HepG2 (cell line): ENCODE measurements around the gene CYSLTR1. TPM values are rescaled to one million over a fixed set of nuclear protein-coding genes. Genes with fewer than 3 reads are reported as not detected.

Experiments
- ETV6 ChIP-seq: sonication (generic); formaldehyde crosslinking; conservative IDR thresholded peaks from 2 replicates; pipeline ENCODE4 v1.4.0; 2020; ENCODE audit warnings: missing genetic modification reagents
- FOSL2 ChIP-seq: sonication (generic); formaldehyde crosslinking; IDR thresholded peaks from 2 replicates; pipeline ENCODE4 v1.4.0; 2020; ENCODE audit warnings: missing genetic modification reagents
- MED1 ChIP-seq: sonication (generic); formaldehyde crosslinking; IDR thresholded peaks from 2 replicates; pipeline ENCODE4 v1.4.0; 2020; ENCODE audit warnings: missing genetic modification reagents
- NCOA2 ChIP-seq: sonication (generic); formaldehyde crosslinking; IDR thresholded peaks from 2 replicates; pipeline ENCODE4 v1.8.0; 2022; ENCODE audit warnings: inconsistent platforms
- TOPORS ChIP-seq: sonication (generic); formaldehyde crosslinking; IDR thresholded peaks from 2 replicates; pipeline ENCODE4 v1.8.0; 2023; ENCODE audit warnings: mild to moderate bottlenecking, missing genetic modification reagents
- ZNF766 ChIP-seq: sonication (generic); formaldehyde crosslinking; IDR thresholded peaks from 2 replicates; pipeline ENCODE4 v1.5.0; 2020; ENCODE audit warnings: missing genetic modification reagents, borderline replicate concordance
- polyA plus RNA-seq, 8 experiments: library from polyadenylated mRNA; depleted of rRNA in 3 of 8; stranded (reverse) in 7 of 8; unstranded in 1 of 8; fragments of >200 nt; fragmentation: Illumina TruSeq in 4 of 8; extraction: Trizol in 4 of 8; gene quantifications; 2 replicates each; pipeline versions ENCODE4 v1.2.1 to v1.2.3, GENCODE V29; 2011 to 2016; ENCODE audit warnings: low read depth in 4 of 8, missing spikeins in 1 of 8, mixed read lengths in 1 of 8; ENCODE audit not compliant: insufficient read depth in 1 of 8
- total RNA-seq, 5 experiments: library from RNA; depleted of rRNA; stranded (reverse); fragments of >200 nt; fragmentation: Illumina TruSeq; extraction: Trizol; gene quantifications; 2 replicates each; pipeline ENCODE4 v1.2.3, GENCODE V29; 2016; ENCODE audit warnings: low read depth in 1 of 5
- TF ChIP-seq, protein P1 (sequence below): sonication (generic); formaldehyde crosslinking; IDR thresholded peaks from 2 replicates; pipeline ENCODE4 v1.4.0; 2020; ENCODE audit warnings: mild to moderate bottlenecking, missing genetic modification reagents
- TF ChIP-seq, protein P2 (sequence below): sonication (generic); formaldehyde crosslinking; IDR thresholded peaks from 2 replicates; pipeline ENCODE4 v1.4.0; 2020; ENCODE audit warnings: missing genetic modification reagents, borderline replicate concordance
- TF ChIP-seq, protein P3 (sequence below): sonication (generic); formaldehyde crosslinking; IDR thresholded peaks from 2 replicates; pipeline ENCODE4 v1.5.0; 2020; ENCODE audit warnings: mild to moderate bottlenecking, missing genetic modification reagents

The CYSLTR1 gene
- total and polyA plus RNA-seq, 2 of the 13 experiments (the other 11 are each of a cell fraction or from before 2014, with no cell fraction given) = not detected

DNA sequence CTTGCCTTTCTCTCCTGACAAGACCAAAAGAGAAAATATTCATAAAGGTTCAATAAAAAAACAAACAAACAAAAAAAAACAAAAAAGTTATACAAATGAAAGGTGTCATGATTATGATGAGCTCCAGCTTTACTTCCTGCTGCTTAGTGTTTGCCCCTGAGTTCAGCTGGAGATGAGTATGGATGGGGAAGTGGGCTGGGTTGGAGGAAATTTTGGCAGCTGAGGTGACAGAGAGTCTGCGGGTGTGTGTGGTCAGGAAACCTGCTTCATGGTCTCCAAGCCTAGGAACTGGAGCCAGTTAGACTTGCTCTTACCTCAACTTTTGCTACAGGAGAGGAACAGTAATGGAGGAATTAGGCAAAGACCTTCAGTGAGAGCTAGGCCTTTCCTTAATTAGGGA lies 4.3 kb upstream of the CYSLTR1 start (continued):
- TF ChIP-seq NCOA2 (no peak), ZNF766 (CRISPR knock-in tag) (no peak), FOSL2 (CRISPR knock-in tag) (no peak), ETV6 (no peak), TOPORS (CRISPR knock-in tag) (no peak), MED1 (CRISPR knock-in tag) (no peak)
- TF ChIP-seq, protein P1, sequence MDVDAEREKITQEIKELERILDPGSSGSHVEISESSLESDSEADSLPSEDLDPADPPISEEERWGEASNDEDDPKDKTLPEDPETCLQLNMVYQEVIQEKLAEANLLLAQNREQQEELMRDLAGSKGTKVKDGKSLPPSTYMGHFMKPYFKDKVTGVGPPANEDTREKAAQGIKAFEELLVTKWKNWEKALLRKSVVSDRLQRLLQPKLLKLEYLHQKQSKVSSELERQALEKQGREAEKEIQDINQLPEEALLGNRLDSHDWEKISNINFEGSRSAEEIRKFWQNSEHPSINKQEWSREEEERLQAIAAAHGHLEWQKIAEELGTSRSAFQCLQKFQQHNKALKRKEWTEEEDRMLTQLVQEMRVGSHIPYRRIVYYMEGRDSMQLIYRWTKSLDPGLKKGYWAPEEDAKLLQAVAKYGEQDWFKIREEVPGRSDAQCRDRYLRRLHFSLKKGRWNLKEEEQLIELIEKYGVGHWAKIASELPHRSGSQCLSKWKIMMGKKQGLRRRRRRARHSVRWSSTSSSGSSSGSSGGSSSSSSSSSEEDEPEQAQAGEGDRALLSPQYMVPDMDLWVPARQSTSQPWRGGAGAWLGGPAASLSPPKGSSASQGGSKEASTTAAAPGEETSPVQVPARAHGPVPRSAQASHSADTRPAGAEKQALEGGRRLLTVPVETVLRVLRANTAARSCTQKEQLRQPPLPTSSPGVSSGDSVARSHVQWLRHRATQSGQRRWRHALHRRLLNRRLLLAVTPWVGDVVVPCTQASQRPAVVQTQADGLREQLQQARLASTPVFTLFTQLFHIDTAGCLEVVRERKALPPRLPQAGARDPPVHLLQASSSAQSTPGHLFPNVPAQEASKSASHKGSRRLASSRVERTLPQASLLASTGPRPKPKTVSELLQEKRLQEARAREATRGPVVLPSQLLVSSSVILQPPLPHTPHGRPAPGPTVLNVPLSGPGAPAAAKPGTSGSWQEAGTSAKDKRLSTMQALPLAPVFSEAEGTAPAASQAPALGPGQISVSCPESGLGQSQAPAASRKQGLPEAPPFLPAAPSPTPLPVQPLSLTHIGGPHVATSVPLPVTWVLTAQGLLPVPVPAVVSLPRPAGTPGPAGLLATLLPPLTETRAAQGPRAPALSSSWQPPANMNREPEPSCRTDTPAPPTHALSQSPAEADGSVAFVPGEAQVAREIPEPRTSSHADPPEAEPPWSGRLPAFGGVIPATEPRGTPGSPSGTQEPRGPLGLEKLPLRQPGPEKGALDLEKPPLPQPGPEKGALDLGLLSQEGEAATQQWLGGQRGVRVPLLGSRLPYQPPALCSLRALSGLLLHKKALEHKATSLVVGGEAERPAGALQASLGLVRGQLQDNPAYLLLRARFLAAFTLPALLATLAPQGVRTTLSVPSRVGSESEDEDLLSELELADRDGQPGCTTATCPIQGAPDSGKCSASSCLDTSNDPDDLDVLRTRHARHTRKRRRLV (CRISPR knock-in tag) = no peak
- TF ChIP-seq, protein P2, sequence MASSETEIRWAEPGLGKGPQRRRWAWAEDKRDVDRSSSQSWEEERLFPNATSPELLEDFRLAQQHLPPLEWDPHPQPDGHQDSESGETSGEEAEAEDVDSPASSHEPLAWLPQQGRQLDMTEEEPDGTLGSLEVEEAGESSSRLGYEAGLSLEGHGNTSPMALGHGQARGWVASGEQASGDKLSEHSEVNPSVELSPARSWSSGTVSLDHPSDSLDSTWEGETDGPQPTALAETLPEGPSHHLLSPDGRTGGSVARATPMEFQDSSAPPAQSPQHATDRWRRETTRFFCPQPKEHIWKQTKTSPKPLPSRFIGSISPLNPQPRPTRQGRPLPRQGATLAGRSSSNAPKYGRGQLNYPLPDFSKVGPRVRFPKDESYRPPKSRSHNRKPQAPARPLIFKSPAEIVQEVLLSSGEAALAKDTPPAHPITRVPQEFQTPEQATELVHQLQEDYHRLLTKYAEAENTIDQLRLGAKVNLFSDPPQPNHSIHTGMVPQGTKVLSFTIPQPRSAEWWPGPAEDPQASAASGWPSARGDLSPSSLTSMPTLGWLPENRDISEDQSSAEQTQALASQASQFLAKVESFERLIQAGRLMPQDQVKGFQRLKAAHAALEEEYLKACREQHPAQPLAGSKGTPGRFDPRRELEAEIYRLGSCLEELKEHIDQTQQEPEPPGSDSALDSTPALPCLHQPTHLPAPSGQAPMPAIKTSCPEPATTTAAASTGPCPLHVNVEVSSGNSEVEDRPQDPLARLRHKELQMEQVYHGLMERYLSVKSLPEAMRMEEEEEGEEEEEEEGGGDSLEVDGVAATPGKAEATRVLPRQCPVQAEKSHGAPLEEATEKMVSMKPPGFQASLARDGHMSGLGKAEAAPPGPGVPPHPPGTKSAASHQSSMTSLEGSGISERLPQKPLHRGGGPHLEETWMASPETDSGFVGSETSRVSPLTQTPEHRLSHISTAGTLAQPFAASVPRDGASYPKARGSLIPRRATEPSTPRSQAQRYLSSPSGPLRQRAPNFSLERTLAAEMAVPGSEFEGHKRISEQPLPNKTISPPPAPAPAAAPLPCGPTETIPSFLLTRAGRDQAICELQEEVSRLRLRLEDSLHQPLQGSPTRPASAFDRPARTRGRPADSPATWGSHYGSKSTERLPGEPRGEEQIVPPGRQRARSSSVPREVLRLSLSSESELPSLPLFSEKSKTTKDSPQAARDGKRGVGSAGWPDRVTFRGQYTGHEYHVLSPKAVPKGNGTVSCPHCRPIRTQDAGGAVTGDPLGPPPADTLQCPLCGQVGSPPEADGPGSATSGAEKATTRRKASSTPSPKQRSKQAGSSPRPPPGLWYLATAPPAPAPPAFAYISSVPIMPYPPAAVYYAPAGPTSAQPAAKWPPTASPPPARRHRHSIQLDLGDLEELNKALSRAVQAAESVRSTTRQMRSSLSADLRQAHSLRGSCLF (CRISPR knock-in tag) = no peak
- TF ChIP-seq, protein P3, sequence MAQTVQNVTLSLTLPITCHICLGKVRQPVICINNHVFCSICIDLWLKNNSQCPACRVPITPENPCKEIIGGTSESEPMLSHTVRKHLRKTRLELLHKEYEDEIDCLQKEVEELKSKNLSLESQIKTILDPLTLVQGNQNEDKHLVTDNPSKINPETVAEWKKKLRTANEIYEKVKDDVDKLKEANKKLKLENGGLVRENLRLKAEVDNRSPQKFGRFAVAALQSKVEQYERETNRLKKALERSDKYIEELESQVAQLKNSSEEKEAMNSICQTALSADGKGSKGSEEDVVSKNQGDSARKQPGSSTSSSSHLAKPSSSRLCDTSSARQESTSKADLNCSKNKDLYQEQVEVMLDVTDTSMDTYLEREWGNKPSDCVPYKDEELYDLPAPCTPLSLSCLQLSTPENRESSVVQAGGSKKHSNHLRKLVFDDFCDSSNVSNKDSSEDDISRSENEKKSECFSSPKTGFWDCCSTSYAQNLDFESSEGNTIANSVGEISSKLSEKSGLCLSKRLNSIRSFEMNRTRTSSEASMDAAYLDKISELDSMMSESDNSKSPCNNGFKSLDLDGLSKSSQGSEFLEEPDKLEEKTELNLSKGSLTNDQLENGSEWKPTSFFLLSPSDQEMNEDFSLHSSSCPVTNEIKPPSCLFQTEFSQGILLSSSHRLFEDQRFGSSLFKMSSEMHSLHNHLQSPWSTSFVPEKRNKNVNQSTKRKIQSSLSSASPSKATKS (CRISPR knock-in tag) = no peak
